HepG2 (cell line): ENCODE measurements around the gene METRNL. TPM values are rescaled to one million over a fixed set of nuclear protein-coding genes. Genes with fewer than 3 reads are reported as not detected.
A peak's percentile ranks its signal among the peaks of the same experiment; 100 is the strongest.

Source experiments
- ATF2 ChIP-seq: sonication (generic); formaldehyde crosslinking; IDR thresholded peaks from 2 replicates; pipeline ENCODE4 v1.4.0; 2020; ENCODE audit warnings: missing genetic modification reagents
- E2F1 ChIP-seq: sonication (generic); formaldehyde crosslinking; IDR thresholded peaks from 2 replicates; pipeline ENCODE4 v1.5.0; 2020; ENCODE audit warnings: missing genetic modification reagents
- ELK4 ChIP-seq: sonication (generic); formaldehyde crosslinking; IDR thresholded peaks from 2 replicates; pipeline ENCODE4 v1.9.0; 2021; ENCODE audit warnings: missing genetic modification reagents, borderline replicate concordance
- ERF ChIP-seq: IDR thresholded peaks from 2 replicates; pipeline ENCODE4 v1.6.1; 2018; ENCODE audit warnings: missing biosample characterization, missing genetic modification reagents
- GPBP1L1 ChIP-seq: sonication (generic); formaldehyde crosslinking; IDR thresholded peaks from 2 replicates; pipeline ENCODE4 v1.5.0; 2020; ENCODE audit warnings: mild to moderate bottlenecking, missing genetic modification reagents
- HNRNPK ChIP-seq: fragments of 200-400 bp; formaldehyde crosslinking; IDR thresholded peaks from 2 replicates; pipeline ENCODE4 v1.6.1; 2018; ENCODE audit warnings: low read length, low read depth, moderate library complexity, mild to moderate bottlenecking; ENCODE audit not compliant: poor library complexity, severe bottlenecking
- IRX3 ChIP-seq: sonication (generic); formaldehyde crosslinking; IDR thresholded peaks from 2 replicates; pipeline ENCODE4 v1.8.1; 2023; ENCODE audit warnings: mild to moderate bottlenecking, low read depth, missing genetic modification reagents, borderline replicate concordance
- KLF12 ChIP-seq: sonication (generic); formaldehyde crosslinking; IDR thresholded peaks from 2 replicates; pipeline ENCODE4 v1.4.0; 2020; ENCODE audit warnings: missing genetic modification reagents, borderline replicate concordance
- MAFK ChIP-seq, 2 experiments: IDR thresholded peaks in 1 of 2; conservative IDR thresholded peaks in 1 of 2; 2 replicates each; pipeline ENCODE4 v1.6.1; 2011; ENCODE audit warnings: improper control_type of control experiment in 2 of 2, low read length in 2 of 2
- MED13 ChIP-seq: sonication (generic); formaldehyde crosslinking; IDR thresholded peaks from 2 replicates; pipeline ENCODE4 v1.5.0; 2020; ENCODE audit warnings: missing genetic modification reagents
- NFIB ChIP-seq: sonication (generic); formaldehyde crosslinking; IDR thresholded peaks from 2 replicates; pipeline ENCODE4 v1.9.0; 2021; ENCODE audit warnings: missing genetic modification reagents, mild to moderate bottlenecking, borderline replicate concordance
- SP5 ChIP-seq: IDR thresholded peaks from 2 replicates; pipeline ENCODE4 v1.6.1; 2016; ENCODE audit warnings: low read depth, borderline replicate concordance
- SRY ChIP-seq: sonication (generic); formaldehyde crosslinking; IDR thresholded peaks from 2 replicates; pipeline ENCODE4 v1.8.0; 2022; ENCODE audit warnings: mild to moderate bottlenecking, missing genetic modification reagents
- STAT6 ChIP-seq: sonication (generic); formaldehyde crosslinking; IDR thresholded peaks from 2 replicates; pipeline ENCODE4 v1.4.0; 2020; ENCODE audit warnings: missing genetic modification reagents, mild to moderate bottlenecking, borderline replicate concordance
- ZNF562 ChIP-seq: sonication (generic); formaldehyde crosslinking; IDR thresholded peaks from 2 replicates; pipeline ENCODE4 v1.8.0; 2022; ENCODE audit warnings: missing genetic modification reagents, borderline replicate concordance
- polyA plus RNA-seq, 8 experiments: library from polyadenylated mRNA; depleted of rRNA in 3 of 8; stranded (reverse) in 7 of 8; unstranded in 1 of 8; fragments of >200 nt; fragmentation: Illumina TruSeq in 4 of 8; extraction: Trizol in 4 of 8; gene quantifications; 2 replicates each; pipeline versions ENCODE4 v1.2.1 to v1.2.3, GENCODE V29; 2011 to 2016; ENCODE audit warnings: low read depth in 4 of 8, missing spikeins in 1 of 8, mixed read lengths in 1 of 8; ENCODE audit not compliant: insufficient read depth in 1 of 8
- total RNA-seq, 5 experiments: library from RNA; depleted of rRNA; stranded (reverse); fragments of >200 nt; fragmentation: Illumina TruSeq; extraction: Trizol; gene quantifications; 2 replicates each; pipeline ENCODE4 v1.2.3, GENCODE V29; 2016; ENCODE audit warnings: low read depth in 1 of 5
- TF ChIP-seq, protein P1 (sequence below): IDR thresholded peaks from 2 replicates; pipeline ENCODE4 v1.6.1; 2016; ENCODE audit warnings: missing compliant biosample characterization, missing genetic modification reagents, borderline replicate concordance

The METRNL gene
- total and polyA plus RNA-seq, 2 of the 13 experiments (the other 11 are each of a cell fraction or from before 2014, with no cell fraction given), result 0.66 to 0.84 TPM

- TF ChIP-seq ELK4 (CRISPR knock-in tag) (no peak), ZNF562 (no peak), IRX3 (CRISPR knock-in tag) (0 out of 2 replicates have a peak, but pooled peaks have one; percentile 50), HNRNPK (peak; percentile 12), KLF12 (CRISPR knock-in tag) (no peak), GPBP1L1 (CRISPR knock-in tag) (no peak), ATF2 (CRISPR knock-in tag) (no peak), SRY (no peak), MED13 (no peak), ERF (no peak), E2F1 (CRISPR knock-in tag) (no peak), SP5 (CRISPR knock-in tag) (no peak), MAFK (conservative IDR thresholded peaks at IDR 0.05 in 1 of 2, IDR thresholded peaks at IDR 0.05 in 1 of 2; ENCODE audit: low read length in 2 of 2) (no peak), NFIB (CRISPR knock-in tag) (no peak), STAT6 (CRISPR knock-in tag) (no peak)
- TF ChIP-seq, protein P1, sequence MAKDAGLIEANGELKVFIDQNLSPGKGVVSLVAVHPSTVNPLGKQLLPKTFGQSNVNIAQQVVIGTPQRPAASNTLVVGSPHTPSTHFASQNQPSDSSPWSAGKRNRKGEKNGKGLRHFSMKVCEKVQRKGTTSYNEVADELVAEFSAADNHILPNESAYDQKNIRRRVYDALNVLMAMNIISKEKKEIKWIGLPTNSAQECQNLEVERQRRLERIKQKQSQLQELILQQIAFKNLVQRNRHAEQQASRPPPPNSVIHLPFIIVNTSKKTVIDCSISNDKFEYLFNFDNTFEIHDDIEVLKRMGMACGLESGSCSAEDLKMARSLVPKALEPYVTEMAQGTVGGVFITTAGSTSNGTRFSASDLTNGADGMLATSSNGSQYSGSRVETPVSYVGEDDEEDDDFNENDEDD (CRISPR knock-in tag), result no peak
Measured at GRCh38 chr17:83078378-83079351, 744 bp upstream of the METRNL start (continued).
